ENCODE results near the gene COA1.
"Not testable (repeated sequence)": the region's sequence is repeated elsewhere in the genome, so short reads cannot be mapped to it uniquely, and the experiment has no call there.

Gene COA1

GRCh38 chr7:43695365-43695764, 34.0 kb downstream of the COA1 start:
- no peak overlapping the region for H3K4me3 ChIP-seq (ENCODE audit: low read length)
- no peak for DNase-seq (ENCODE audit: low read depth)
- TF ChIP-seq CTCF (IDR thresholded peaks at IDR 0.05; ENCODE audit: insufficient read depth, low read depth, low read length, missing control alignments), result no peak

- TF ChIP-seq CTCF (IDR thresholded peaks at IDR 0.05; ENCODE audit: insufficient read depth, low read depth, low read length, missing control alignments), result no peak
- H3K4me3 ChIP-seq (ENCODE audit: low read length), result no peak overlapping the region
- peak; percentile 63 for DNase-seq (ENCODE audit: low read depth)
Measured at GRCh38 chr7:43694399-43694748, 34.9 kb downstream of the COA1 start.

GRCh38 chr7:43693687-43694398, 35.5 kb downstream of the COA1 start:
- H3K4me3 ChIP-seq (ENCODE audit: low read length), result no peak overlapping the region
- no peak for TF ChIP-seq CTCF (IDR thresholded peaks at IDR 0.05; ENCODE audit: insufficient read depth, low read depth, low read length, missing control alignments)
- peak; percentile 59 for DNase-seq (ENCODE audit: low read depth)

GRCh38 chr7:43692582-43693373, 36.5 kb downstream of the COA1 start:
- H3K4me3 ChIP-seq (ENCODE audit: low read length), result no peak overlapping the region
- peak; percentile 48 for DNase-seq (ENCODE audit: low read depth)
- TF ChIP-seq CTCF (IDR thresholded peaks at IDR 0.05; ENCODE audit: insufficient read depth, low read depth, low read length, missing control alignments), result no peak

GRCh38 chr7:43691611-43692010, 37.7 kb downstream of the COA1 start:
- no peak for TF ChIP-seq CTCF (IDR thresholded peaks at IDR 0.05; ENCODE audit: insufficient read depth, low read depth, low read length, missing control alignments)
- DNase-seq (ENCODE audit: low read depth), result no peak
- no peak overlapping the region for H3K4me3 ChIP-seq (ENCODE audit: low read length)

GRCh38 chr7:43689115-43689514, 40.2 kb downstream of the COA1 start:
- no peak for DNase-seq (ENCODE audit: low read depth)
- no peak for TF ChIP-seq CTCF (IDR thresholded peaks at IDR 0.05; ENCODE audit: insufficient read depth, low read depth, low read length, missing control alignments)

GRCh38 chr7:43687866-43688265, 41.5 kb downstream of the COA1 start:
- not testable (repeated sequence) for DNase-seq (ENCODE audit: low read depth); H3K4me3 ChIP-seq (ENCODE audit: low read length)

More at GRCh38 chr7:43689115-43689514, 40.2 kb downstream of the COA1 start:
- no peak overlapping the region for H3K4me3 ChIP-seq (ENCODE audit: low read length)
